Ishikawa (cell line): ENCODE data around the gene TPR.

Source experiments
- CEBPB ChIP-seq: IDR thresholded peaks from 2 replicates; pipeline ENCODE4 v1.6.1; 2012
- CREB1 ChIP-seq: IDR thresholded peaks from 2 replicates; pipeline ENCODE4 v1.6.1; 2012; ENCODE audit warnings: low read depth
- EGR1 ChIP-seq: IDR thresholded peaks from 2 replicates; pipeline ENCODE4 v1.6.1; 2012
- EP300 ChIP-seq: IDR thresholded peaks from 2 replicates; pipeline ENCODE4 v1.6.1; 2012; ENCODE audit warnings: borderline replicate concordance
- FOXM1 ChIP-seq: IDR thresholded peaks from 2 replicates; pipeline ENCODE4 v1.6.1; 2012; ENCODE audit warnings: low read depth, borderline replicate concordance
- NFIC ChIP-seq: IDR thresholded peaks from 2 replicates; pipeline ENCODE4 v1.6.1; 2012
- RAD21 ChIP-seq: IDR thresholded peaks from 2 replicates; pipeline ENCODE4 v1.6.1; 2012; ENCODE audit warnings: low read depth
- TAF1 ChIP-seq: IDR thresholded peaks from 2 replicates; pipeline ENCODE4 v1.6.1; 2012; ENCODE audit warnings: low read depth, mild to moderate bottlenecking
- TCF12 ChIP-seq: IDR thresholded peaks from 2 replicates; pipeline ENCODE4 v1.6.1; 2012; ENCODE audit warnings: low read depth
- TEAD4 ChIP-seq: IDR thresholded peaks from 2 replicates; pipeline ENCODE4 v1.6.1; 2012
- YY1 ChIP-seq: IDR thresholded peaks from 2 replicates; pipeline ENCODE4 v1.6.1; 2012; ENCODE audit warnings: low read depth
- ZBTB7A ChIP-seq: IDR thresholded peaks from 2 replicates; pipeline ENCODE4 v1.6.1; 2012; ENCODE audit warnings: low read depth
- TF ChIP-seq, protein P1 (sequence below): IDR thresholded peaks from 2 replicates; pipeline ENCODE4 v1.6.1; 2012
- TF ChIP-seq, protein P2 (sequence below): IDR thresholded peaks from 2 replicates; pipeline ENCODE4 v1.6.1; 2012
- TF ChIP-seq, protein P3 (sequence below): IDR thresholded peaks from 2 replicates; pipeline ENCODE4 v1.6.1; 2012; ENCODE audit warnings: low read depth, mild to moderate bottlenecking

Gene TPR

DNA sequence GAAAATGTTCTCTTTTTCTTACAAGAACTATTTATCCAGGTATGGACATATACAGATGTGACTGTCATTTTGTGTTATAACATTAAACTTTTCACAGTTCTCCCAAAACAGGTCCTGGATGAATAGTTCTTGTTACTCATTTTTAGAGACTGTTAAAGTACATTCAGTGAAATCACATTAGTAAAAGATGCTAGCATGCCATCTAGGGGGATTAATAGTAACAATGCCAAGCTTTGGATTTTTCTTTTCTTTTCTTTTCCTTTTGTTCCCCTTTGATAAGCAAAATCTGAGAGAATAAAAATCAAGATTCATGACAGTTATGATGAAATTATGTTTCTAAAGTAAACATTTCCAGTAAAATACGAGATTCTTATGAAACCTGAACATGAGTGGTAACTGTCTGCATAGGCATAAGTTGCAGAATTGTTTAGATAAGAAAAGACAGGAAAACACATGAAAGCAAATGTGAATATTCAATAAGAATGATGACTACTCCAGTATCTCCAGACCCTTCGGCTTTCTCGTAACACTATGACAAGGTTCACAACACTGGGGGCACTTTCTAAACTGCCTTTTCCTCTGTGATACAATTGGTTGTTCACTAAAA is 77.5 kb downstream of the TPR start:
- TF ChIP-seq, protein P1, sequence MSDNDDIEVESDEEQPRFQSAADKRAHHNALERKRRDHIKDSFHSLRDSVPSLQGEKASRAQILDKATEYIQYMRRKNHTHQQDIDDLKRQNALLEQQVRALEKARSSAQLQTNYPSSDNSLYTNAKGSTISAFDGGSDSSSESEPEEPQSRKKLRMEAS, result no peak
- TF ChIP-seq EP300, result no peak
- no peak for TF ChIP-seq TAF1
- TF ChIP-seq CREB1, result no peak
- TF ChIP-seq ZBTB7A, result no peak
- no peak for TF ChIP-seq EGR1
- TF ChIP-seq, protein P2, sequence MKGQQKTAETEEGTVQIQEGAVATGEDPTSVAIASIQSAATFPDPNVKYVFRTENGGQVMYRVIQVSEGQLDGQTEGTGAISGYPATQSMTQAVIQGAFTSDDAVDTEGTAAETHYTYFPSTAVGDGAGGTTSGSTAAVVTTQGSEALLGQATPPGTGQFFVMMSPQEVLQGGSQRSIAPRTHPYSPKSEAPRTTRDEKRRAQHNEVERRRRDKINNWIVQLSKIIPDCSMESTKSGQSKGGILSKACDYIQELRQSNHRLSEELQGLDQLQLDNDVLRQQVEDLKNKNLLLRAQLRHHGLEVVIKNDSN, result no peak
- TF ChIP-seq NFIC, result no peak
- TF ChIP-seq CEBPB, result no peak
- TF ChIP-seq YY1, result no peak
- TF ChIP-seq RAD21, result no peak

DNA sequence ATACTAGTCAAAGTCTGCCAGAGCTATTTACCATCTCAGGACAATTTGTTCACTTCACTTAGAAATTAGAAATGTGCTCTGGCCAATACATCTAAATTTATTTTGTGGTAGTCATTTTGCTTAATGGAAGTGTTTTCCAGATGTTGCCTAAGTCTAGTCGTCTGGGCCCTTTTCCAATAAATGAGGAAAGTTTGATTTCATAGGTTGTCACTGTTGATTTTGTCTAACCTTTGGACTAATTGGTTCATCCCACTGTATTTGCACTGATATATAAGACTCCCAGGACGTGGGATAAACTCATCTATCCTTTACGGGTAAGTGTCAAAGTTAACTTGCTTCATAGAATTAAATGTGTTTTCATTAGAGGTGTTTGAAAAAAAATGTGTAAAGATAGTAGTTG is 79.1 kb downstream of the TPR start, which contains the start of gene PRG4:
TSS of gene PRG4 (plus strand) at position 300 of the 400 bp plus-strand sequence.
- TF ChIP-seq EGR1 (no peak), CEBPB (no peak), CREB1 (no peak), FOXM1 (no peak)

DNA sequence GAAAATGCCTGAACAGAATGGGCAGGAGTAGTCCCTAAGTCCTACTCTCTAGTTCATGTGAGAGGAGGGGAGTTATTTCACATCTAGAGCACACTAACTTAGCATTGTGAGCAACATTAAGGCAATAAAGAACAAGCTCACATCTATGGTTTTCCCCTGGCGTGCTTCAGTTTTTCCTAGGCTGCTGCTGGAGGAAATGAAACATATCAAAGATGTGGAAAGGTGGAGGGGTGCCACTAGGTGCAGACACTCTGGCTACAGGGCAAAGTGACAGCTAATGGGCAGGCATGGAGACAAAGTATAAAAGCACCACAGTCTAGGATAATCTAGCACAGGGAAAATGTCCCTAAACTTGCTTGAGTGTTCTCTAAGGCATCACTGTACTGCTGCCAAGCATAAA is 82.2 kb downstream of the TPR start:
- TF ChIP-seq CREB1 (no peak), TAF1 (no peak), ZBTB7A (no peak), RAD21 (no peak), NFIC (no peak)

DNA sequence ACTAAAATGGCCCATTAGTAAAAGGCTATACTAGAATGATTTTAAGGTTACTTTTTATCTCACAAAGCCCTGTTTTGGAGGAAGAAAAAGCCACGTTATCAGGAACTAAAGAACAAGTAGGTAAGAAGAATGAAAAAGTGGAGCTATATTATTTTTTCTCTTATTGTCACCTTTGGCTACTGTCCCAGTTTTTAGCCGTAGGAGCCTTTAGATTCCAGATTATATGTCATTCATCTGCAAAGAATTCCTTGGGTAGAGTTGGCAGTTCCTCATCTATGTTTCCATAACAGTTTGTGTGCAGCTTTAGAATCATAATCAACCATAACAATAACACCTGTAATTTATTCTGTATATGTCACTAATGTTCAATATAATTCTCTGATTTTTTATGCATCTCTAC is 83.8 kb downstream of the TPR start:
- TF ChIP-seq CREB1 (no peak), TCF12 (no peak)

DNA sequence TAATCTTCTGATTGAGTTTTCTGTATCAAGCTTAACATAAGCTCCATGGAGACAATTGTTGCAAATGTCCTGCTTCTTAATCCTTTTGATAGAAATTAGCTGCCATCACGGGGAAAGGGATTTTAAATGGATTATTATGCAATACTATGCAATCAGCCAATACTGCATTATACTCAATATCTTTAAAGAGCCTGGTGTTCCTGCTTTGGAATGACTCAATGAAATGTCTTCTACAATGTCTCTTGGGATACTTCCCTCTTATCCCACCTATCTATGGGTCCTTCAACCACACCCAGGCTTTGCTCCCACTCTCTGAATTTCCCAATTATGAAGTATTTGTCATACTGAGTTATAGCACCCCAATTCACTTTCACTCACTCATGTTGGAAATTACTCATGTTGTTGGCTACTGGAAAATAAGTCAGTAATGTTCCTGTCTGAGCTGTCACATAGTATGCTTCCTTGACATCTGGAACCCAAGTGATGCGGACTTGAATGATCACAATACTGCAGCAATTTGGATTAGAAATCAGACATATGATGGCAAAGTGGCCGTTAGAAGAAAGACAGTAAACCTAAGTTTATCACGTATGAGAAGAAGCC is 85.0 kb downstream of the TPR start:
- no peak for TF ChIP-seq TAF1
- no peak for TF ChIP-seq EP300
- TF ChIP-seq, protein P3, sequence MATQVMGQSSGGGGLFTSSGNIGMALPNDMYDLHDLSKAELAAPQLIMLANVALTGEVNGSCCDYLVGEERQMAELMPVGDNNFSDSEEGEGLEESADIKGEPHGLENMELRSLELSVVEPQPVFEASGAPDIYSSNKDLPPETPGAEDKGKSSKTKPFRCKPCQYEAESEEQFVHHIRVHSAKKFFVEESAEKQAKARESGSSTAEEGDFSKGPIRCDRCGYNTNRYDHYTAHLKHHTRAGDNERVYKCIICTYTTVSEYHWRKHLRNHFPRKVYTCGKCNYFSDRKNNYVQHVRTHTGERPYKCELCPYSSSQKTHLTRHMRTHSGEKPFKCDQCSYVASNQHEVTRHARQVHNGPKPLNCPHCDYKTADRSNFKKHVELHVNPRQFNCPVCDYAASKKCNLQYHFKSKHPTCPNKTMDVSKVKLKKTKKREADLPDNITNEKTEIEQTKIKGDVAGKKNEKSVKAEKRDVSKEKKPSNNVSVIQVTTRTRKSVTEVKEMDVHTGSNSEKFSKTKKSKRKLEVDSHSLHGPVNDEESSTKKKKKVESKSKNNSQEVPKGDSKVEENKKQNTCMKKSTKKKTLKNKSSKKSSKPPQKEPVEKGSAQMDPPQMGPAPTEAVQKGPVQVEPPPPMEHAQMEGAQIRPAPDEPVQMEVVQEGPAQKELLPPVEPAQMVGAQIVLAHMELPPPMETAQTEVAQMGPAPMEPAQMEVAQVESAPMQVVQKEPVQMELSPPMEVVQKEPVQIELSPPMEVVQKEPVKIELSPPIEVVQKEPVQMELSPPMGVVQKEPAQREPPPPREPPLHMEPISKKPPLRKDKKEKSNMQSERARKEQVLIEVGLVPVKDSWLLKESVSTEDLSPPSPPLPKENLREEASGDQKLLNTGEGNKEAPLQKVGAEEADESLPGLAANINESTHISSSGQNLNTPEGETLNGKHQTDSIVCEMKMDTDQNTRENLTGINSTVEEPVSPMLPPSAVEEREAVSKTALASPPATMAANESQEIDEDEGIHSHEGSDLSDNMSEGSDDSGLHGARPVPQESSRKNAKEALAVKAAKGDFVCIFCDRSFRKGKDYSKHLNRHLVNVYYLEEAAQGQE, result no peak
- no peak for TF ChIP-seq CREB1
- TF ChIP-seq, protein P1, result no peak
- TF ChIP-seq YY1, result no peak
- TF ChIP-seq, protein P2, result no peak
- no peak for TF ChIP-seq CEBPB
- TF ChIP-seq TEAD4, result no peak
- TF ChIP-seq FOXM1, result no peak
- TF ChIP-seq NFIC, result no peak
- no peak for TF ChIP-seq ZBTB7A
- TF ChIP-seq RAD21, result no peak
- no peak for TF ChIP-seq TCF12
- no peak for TF ChIP-seq EGR1

DNA sequence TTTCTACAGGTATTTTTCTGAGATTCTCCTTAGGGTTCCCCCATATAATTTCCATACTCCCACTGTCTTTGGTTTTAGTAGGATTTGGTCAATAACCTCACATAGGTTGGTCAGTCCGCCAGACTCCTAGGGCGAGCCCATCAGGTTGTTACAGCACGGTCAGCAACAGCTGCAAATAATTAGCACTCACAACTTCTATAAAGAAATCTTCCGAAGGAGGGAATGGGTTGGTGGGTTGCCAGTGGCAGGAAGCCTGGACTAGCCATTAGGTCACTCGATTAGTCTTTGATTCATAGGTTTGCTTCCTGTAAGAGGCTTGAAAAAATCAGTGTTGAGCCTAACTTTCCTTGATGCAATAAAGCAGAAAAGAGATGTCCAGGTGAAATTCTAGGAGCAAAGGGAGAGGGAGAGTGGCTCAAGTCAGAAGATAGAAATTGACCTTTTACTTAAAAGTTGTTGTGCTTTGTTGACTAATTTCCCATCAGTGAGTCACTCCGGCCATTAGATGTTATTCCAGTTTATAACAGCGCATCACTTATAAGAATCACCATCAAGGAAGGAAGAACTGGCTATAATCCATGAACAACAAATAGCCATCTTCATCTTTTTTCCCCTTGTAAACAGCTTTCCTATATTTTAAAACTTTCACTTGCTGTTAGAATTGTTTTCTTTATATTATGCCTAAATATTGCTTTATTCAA is 88.3 kb downstream of the TPR start:
- TF ChIP-seq TEAD4, result no peak

DNA sequence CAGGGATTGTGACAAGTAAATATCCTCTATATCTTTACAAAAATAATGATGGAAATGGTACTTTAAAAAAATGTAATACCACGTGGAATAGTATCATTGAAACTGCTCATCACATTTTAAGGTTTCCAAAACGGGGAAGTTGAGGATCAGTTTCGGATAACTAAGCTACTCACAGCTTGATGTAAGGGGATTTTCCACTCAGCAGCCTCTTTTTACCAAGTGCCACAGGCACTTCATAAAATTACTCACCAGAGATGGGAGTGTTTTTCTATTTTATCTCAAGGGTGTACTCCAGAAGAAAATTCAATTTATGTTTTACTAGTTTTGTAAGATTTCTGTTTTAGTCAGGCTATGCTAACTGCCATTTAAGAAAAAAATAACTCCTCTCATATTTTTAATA is 91.7 kb downstream of the TPR start:
- TF ChIP-seq CEBPB, result no peak
- TF ChIP-seq YY1, result no peak

DNA sequence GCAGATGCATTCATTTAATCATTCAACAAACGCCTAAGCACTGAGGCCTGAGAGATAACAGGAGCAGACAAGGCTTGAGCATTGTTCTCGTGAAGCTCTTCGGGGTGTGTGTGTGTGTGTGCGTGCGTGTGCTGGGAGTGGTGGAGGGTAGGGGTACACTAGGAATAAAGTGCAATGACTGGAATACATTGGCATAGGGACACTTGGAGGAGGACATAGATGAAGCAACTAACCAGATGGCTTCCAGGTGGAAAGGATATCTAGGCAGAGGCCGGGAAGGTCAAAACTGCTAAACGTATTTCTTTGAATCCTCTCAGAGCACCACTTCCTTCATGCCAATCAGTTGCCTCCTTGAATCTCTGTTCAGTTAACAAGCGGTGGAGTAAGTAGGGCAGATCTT is 92.6 kb downstream of the TPR start:
- TF ChIP-seq, protein P1, result no peak
- no peak for TF ChIP-seq NFIC
- TF ChIP-seq, protein P3, result no peak
- no peak for TF ChIP-seq FOXM1
- TF ChIP-seq TCF12, result no peak
- TF ChIP-seq YY1, result no peak
- TF ChIP-seq, protein P2, result no peak
- no peak for TF ChIP-seq ZBTB7A
- TF ChIP-seq TEAD4, result no peak
- TF ChIP-seq TAF1, result no peak
- no peak for TF ChIP-seq RAD21
- TF ChIP-seq EGR1, result no peak
- no peak for TF ChIP-seq CREB1
- no peak for TF ChIP-seq EP300
- no peak for TF ChIP-seq CEBPB
